Activated effector memory CD4-positive, alpha-beta T cell treated with anti-CD3 and anti-CD28 coated beads, Interleukin-2, amount 50 U/mL, for 16 hours (primary cell): ENCODE results near the gene NAA38.
"Not testable (repeated sequence)": the region's sequence is repeated elsewhere in the genome, so short reads cannot be mapped to it uniquely, and the experiment has no call there.

ENCODE experiments used
- DNase-seq: peaks from one replicate; pipeline ENCODE4 v3.0.0-alpha.2; 2020

Gene NAA38

DNA sequence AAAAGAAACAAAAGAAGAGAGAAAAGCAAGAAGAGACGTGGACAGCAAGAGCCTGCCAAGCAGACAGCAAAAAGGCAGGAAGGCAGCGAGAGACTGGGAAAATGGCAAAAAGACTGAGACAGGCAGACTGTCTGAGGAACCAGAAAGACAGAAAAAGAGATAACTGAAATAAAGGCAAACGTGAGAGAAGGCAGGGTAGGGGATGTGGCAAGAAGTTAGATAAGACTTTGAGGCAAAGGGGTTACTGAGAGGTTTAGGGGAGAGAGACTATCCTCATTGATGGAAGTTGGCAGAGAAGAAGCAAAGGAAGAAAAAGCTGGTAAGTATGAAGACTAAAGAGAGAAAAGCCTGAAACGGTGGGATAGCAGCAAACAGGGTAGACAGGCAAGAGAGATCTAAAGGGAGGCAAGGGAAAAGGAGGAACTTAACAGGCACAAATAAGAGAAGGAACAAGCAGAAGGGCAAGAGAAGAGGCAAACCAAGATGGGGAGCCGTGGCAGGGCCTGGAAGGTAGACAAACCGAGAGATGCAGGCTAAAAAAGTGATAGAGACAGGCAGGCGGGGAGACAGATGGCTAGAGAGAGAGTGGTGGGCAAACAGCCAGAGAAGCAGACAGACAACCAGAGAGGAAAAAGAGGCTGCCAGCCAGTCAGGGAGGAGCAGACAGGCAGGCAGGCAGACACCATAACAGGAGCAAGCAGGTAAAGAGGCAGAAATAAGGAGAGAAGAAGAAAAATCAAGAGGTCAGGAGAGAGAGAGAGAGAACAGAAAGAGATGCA, 24.1 kb upstream of the NAA38 start:
- no peak for DNase-seq

GRCh38 chr17:7880076-7880868, 22.9 kb upstream of the NAA38 start:
- DNase-seq, result no peak

GRCh38 chr17:7878234-7878633, 20.9 kb upstream of the NAA38 start:
- no peak for DNase-seq

GRCh38 chr17:7875804-7876370, 18.5 kb upstream of the NAA38 start:
- no peak for DNase-seq

- no peak for DNase-seq
Measured at GRCh38 chr17:7873051-7873450, 15.7 kb upstream of the NAA38 start.

DNA sequence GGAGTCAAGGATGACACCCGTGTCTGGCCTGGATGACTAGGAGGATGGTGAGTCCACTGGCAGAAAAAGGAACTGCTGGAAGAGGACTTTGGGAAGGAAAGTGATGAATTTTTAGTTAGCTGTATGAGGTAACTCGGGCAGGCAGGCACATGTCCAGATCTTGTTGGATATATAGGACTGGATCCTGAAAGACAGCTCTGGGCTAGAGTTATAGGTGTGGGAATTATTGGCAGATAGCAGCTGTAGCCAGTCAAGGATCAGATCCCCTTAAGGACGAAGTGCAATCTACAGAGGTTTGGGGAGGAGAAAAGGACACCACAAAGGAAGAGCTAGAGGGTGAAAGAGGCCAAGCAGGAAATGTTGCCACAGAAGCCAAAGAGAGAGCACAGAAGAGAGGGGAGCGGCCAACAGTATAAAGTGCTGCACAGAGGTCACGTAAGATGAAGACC, 10.5 kb upstream of the NAA38 start:
- no peak for DNase-seq

- no peak for DNase-seq
Measured at GRCh38 chr17:7864995-7865650, 7.8 kb upstream of the NAA38 start.

- not testable (repeated sequence) for DNase-seq
Measured at GRCh38 chr17:7864384-7864783, 7.0 kb upstream of the NAA38 start.

GRCh38 chr17:7862692-7863437, 5.5 kb upstream of the NAA38 start:
- DNase-seq, result peak; percentile 76

GRCh38 chr17:7859028-7859427, 1.7 kb upstream of the NAA38 start:
- no peak for DNase-seq

- DNase-seq, result peak; percentile 79
Measured at GRCh38 chr17:7858522-7858810, 1.1 kb upstream of the NAA38 start.

DNA sequence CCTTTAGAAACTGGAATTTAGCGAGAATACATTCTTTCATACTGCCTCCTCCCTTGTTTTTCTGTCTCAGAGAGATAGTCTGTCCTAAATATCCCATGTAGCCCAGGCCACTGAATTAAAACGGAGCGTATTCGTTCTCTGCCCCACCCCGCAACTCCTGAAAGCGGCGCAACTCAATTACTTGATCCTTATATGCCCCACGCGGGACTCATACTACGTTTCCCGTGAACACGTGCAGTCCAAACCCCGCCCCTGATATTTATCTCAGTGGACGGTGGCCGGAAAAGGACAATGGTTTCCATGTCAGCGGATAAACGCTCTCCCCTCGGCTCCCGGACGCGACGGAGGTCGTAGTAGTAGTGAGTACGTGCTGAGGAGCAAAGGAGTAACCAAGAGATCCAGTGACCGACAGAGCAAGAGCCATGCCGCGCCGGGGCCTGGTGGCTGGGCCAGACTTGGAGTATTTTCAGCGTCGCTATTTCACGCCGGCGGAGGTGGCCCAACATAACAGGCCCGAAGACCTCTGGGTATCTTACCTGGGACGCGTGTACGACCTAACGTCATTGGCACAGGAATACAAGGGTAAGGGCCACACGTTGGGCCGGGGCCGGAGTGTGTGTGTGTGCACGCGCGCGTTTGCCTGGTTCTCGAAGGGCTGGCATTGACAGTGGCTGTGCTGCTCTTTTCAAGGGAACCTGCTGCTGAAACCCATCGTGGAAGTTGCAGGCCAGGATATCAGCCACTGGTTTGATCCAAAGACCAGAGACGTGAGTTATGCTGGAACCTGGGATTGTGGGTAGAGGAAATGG, 558 bp upstream of the NAA38 start, which contains the start of gene CYB5D1:
CYB5D1 (plus strand) TSS at position 291 of the 809 bp plus-strand sequence; CDS start at position 423, 132 bp downstream.
- DNase-seq, result peak; percentile 95

DNA sequence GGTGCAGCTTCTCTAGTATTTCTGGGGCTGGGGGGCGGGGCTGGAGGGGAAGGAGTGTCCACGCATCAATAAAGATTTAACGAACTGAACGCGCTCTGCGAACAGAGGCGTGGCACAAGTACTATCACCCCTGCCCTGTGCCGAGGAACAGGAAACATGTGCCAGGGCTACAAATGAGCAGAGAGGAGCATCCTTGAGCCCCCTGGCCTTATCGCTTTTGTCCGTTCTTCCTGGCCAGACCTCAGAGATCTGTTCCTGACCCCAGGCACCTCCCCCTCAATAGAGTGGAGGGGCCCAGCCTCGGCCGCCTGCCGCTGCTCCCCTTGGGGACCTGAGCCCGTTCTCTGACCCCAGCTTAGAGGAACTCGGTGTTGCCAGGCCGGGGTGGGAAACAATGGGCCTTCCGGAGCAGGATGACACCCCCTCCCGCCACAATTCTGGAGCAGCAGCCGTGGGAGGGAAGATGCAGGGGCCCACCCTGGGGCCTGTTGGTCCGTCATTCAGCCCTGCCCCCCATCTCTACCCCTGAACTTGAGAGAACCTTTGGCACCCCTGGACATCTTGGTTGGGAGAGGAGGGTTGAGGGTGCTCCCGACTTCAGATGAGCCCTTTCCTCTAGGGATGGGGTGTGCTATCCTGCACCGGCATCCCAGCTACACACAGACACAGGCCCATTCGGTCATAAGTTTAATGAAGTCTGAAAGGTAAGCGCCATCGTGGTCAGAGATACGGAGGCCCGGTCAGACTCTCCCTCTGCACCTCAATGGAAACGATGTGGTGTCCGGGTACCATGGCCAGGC, 1.1 kb downstream of the NAA38 start:
- peak; percentile 76 for DNase-seq

- DNase-seq, result no peak
Measured at GRCh38 chr17:7855660-7856010, 1.7 kb downstream of the NAA38 start.

DNA sequence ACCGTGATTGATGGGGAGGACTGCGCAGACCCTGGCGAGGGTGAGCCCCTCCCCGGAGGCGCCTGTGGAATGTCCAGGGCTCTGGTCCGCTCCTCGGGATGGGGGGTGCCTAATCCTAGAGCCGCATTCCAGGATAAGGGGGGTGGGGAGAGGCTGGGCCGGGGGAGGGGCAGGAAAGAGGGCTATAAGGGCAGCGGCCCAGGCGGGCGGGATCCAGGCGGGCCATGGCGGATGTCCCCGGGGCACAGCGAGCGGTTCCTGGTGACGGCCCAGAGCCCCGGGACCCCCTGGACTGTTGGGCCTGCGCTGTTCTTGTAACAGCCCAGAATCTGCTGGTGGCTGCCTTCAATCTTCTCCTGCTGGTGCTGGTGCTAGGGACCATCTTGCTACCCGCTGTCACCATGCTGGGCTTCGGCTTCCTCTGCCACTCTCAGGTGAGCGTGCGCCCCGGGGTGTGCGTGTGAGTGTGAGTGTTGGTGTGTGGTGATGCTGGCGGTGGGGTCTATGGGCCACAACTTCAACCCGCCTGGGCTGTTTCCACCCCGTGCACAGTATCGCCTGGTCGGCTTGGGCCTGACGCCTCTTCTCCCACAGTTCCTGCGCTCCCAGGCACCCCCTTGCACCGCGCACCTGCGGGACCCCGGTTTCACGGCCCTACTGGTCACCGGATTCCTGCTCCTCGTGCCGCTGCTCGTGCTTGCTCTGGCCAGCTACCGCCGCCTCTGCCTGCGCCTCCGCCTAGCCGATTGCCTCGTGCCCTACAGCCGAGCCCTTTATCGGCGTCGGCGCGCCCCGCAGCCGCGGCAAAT, 2.3 kb downstream of the NAA38 start, which contains the start of gene TMEM88:
TMEM88 (plus strand) TSS at position 216 of the 809 bp plus-strand sequence; CDS start at position 225, 9 bp downstream.
- peak; percentile 70 for DNase-seq

- DNase-seq, result peak; percentile 63
Measured at GRCh38 chr17:7854078-7854777, 3.1 kb downstream of the NAA38 start.

- peak; percentile 64 for DNase-seq
Measured at GRCh38 chr17:7853691-7854038, 3.7 kb downstream of the NAA38 start.

- DNase-seq, result peak; percentile 66
Measured at GRCh38 chr17:7852919-7853690, 4.3 kb downstream of the NAA38 start.
